Neural progenitor cell (in vitro differentiated cells): ENCODE measurements around the gene TRMT1. TPM values are rescaled to one million over a fixed set of nuclear protein-coding genes. Genes with fewer than 3 reads are reported as not detected.
A peak's percentile ranks its signal among the peaks of the same experiment; 100 is the strongest.

Experiments
- DNase-seq: peaks from one replicate; pipeline ENCODE4 v3.0.0-alpha.2; 2016; ENCODE audit warnings: low spot score
- H2AFZ ChIP-seq: fragments of 200-600 bp; sonication (generic); replicated peaks from 2 replicates; pipeline ENCODE4 v1.6.1; 2016; ENCODE audit warnings: antibody characterized with exemption
- H3F3A ChIP-seq: fragments of 200-600 bp; sonication (generic); 2 replicates; pipeline ENCODE4 v1.6.1; 2016; ENCODE audit warnings: antibody characterized with exemption, low read depth
- H3K27ac ChIP-seq: fragments of 200-600 bp; sonication (generic); 2 replicates; pipeline ENCODE4 v1.5.1; 2016; ENCODE audit warnings: mild to moderate bottlenecking
- H3K27me3 ChIP-seq: fragments of 200-600 bp; sonication (generic); 2 replicates; pipeline ENCODE4 v1.6.1; 2016; ENCODE audit warnings: mild to moderate bottlenecking, moderate library complexity
- H3K36me3 ChIP-seq: fragments of 200-600 bp; sonication (generic); 2 replicates; pipeline ENCODE4 v1.5.1; 2016
- H3K4me1 ChIP-seq: fragments of 200-600 bp; sonication (generic); 2 replicates; pipeline ENCODE4 v1.6.1; 2016; ENCODE audit warnings: mixed run types
- H3K4me2 ChIP-seq: fragments of 200-600 bp; sonication (generic); 2 replicates; pipeline ENCODE4 v1.6.1; 2016
- H3K4me3 ChIP-seq: fragments of 200-600 bp; sonication (generic); 2 replicates; pipeline ENCODE4 v1.5.1; 2016
- H3K79me2 ChIP-seq: fragments of 200-600 bp; sonication (generic); 2 replicates; pipeline ENCODE4 v1.6.1; 2016; ENCODE audit warnings: low read depth
- H3K9ac ChIP-seq: fragments of 200-600 bp; sonication (generic); 2 replicates; pipeline ENCODE4 v1.6.1; 2016
- H3K9me3 ChIP-seq: fragments of 200-600 bp; sonication (generic); 2 replicates; pipeline ENCODE4 v1.5.1; 2016; ENCODE audit warnings: low read depth
- H4K20me1 ChIP-seq: fragments of 200-600 bp; sonication (generic); 2 replicates; pipeline ENCODE4 v1.6.1; 2016; ENCODE audit warnings: low read depth
- H3K27ac Mint-ChIP-seq: 3 replicates; pipeline ENCODE4 v1.8.0; 2021; ENCODE audit warnings: mixed read lengths
- H3K27me3 Mint-ChIP-seq: 2 replicates; pipeline ENCODE4 v1.8.0; 2022; ENCODE audit warnings: low read depth, mild to moderate bottlenecking, inconsistent platforms, moderate library complexity, mixed read lengths; ENCODE audit not compliant: insufficient read depth
- H3K36me3 Mint-ChIP-seq: 3 replicates; pipeline ENCODE4 v1.8.0; 2021; ENCODE audit warnings: mixed read lengths
- H3K4me1 Mint-ChIP-seq: 3 replicates; pipeline ENCODE4 v1.8.0; 2021; ENCODE audit warnings: mixed read lengths
- H3K4me3 Mint-ChIP-seq: 3 replicates; pipeline ENCODE4 v1.8.0; 2021; ENCODE audit warnings: mild to moderate bottlenecking, moderate library complexity, mixed read lengths
- H3K9me3 Mint-ChIP-seq: 3 replicates; pipeline ENCODE4 v1.8.0; 2020; ENCODE audit warnings: mixed read lengths
- EZH2 ChIP-seq: fragments of 200-600 bp; sonication (generic); IDR thresholded peaks from 2 replicates; pipeline ENCODE4 v1.6.1; 2017; ENCODE audit warnings: antibody characterized with exemption, mild to moderate bottlenecking, moderate library complexity
- EZH2phosphoT487 ChIP-seq: fragments of 200-600 bp; sonication (generic); IDR thresholded peaks from 2 replicates; pipeline ENCODE4 v1.6.1; 2017; ENCODE audit warnings: antibody characterized with exemption
- total RNA-seq: library from RNA; depleted of rRNA; stranded (reverse); fragments of >200 nt; gene quantifications from 2 replicates; pipeline ENCODE4 v1.2.3, GENCODE V29; 2015; ENCODE audit warnings: low replicate concordance
- TF ChIP-seq, protein P1 (sequence below): fragments of 200-600 bp; sonication (generic); IDR thresholded peaks from 2 replicates; pipeline ENCODE4 v1.5.1; 2017; ENCODE audit warnings: antibody characterized with exemption, mild to moderate bottlenecking

TRMT1 gene
- total RNA-seq, 1 donor from 2014 or later, result 30.2 TPM

DNA sequence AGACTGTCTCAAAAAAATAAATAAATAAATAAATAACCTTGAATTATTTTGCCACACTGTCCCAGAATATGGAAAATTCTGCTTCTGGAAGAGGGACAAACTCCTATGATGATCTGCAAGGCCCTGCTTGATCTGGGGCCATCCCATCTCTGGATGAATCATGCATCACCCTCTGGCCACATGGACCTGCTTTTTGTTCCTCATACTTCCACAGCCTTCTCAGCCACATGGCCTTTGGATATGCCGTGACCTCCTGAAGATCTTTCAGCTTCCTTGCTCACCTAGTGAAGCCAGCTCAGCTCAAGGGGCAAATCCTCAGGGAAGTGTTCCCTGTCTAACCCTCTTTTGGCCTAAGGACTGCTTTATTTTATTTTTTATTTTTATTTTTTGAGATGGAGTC lies 44.0 kb upstream of the TRMT1 start:
- H3K27me3 Mint-ChIP-seq, result peaks cover 9% of the 10 kb centered on the region
- no peaks in the 10 kb centered on the region for H4K20me1 ChIP-seq
- no peaks in the 10 kb centered on the region for H3K27me3 ChIP-seq
- H3K79me2 ChIP-seq, result no peaks in the 10 kb centered on the region
- no peak overlapping the region for H3K27ac ChIP-seq
- H3K4me3 ChIP-seq, result no peak overlapping the region
- H2AFZ ChIP-seq, result no peak overlapping the region
- no peaks in the 10 kb centered on the region for H3K36me3 ChIP-seq
- no peak for DNase-seq
- no peak overlapping the region for H3K9ac ChIP-seq
- peaks cover 57% of the 10 kb centered on the region for H3F3A ChIP-seq
- H3K4me1 Mint-ChIP-seq, result peaks cover 44% of the 10 kb centered on the region
- TF ChIP-seq EZH2phosphoT487 (no peak), EZH2 (no peak)
- TF ChIP-seq, protein P1, sequence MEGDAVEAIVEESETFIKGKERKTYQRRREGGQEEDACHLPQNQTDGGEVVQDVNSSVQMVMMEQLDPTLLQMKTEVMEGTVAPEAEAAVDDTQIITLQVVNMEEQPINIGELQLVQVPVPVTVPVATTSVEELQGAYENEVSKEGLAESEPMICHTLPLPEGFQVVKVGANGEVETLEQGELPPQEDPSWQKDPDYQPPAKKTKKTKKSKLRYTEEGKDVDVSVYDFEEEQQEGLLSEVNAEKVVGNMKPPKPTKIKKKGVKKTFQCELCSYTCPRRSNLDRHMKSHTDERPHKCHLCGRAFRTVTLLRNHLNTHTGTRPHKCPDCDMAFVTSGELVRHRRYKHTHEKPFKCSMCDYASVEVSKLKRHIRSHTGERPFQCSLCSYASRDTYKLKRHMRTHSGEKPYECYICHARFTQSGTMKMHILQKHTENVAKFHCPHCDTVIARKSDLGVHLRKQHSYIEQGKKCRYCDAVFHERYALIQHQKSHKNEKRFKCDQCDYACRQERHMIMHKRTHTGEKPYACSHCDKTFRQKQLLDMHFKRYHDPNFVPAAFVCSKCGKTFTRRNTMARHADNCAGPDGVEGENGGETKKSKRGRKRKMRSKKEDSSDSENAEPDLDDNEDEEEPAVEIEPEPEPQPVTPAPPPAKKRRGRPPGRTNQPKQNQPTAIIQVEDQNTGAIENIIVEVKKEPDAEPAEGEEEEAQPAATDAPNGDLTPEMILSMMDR, result no peak
- no peak overlapping the region for H3K4me3 Mint-ChIP-seq
- H3K4me2 ChIP-seq, result no peak overlapping the region
- no peaks in the 10 kb centered on the region for H3K9me3 ChIP-seq
- H3K36me3 Mint-ChIP-seq, result no peaks in the 10 kb centered on the region
- no peak overlapping the region for H3K27ac Mint-ChIP-seq
- H3K9me3 Mint-ChIP-seq, result no peaks in the 10 kb centered on the region
- H3K4me1 ChIP-seq, result peaks cover 25% of the 10 kb centered on the region

DNA sequence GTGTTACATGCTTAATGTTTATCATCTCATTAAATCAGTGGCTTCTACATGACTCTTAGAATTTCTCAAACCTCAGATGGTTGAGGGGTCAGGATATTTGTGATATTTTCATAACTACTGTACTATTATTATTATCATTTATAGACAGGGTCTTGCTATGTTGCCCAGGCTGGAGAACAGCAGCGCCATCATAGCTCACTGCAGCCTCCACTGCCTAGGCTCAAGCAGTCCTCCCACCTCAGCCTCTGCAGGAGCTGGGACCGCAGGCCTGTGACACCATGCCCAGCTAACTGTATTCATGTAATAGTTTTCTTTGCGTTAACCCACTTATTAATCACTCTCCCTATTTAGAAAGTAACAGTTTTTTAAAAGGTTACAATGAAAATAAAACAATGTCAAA lies 43.2 kb upstream of the TRMT1 start:
- H2AFZ ChIP-seq, result no peak overlapping the region
- peaks cover 7% of the 10 kb centered on the region for H3K79me2 ChIP-seq
- H3K36me3 ChIP-seq, result no peaks in the 10 kb centered on the region
- peaks cover 43% of the 10 kb centered on the region for H3K4me1 Mint-ChIP-seq
- no peaks in the 10 kb centered on the region for H3K9me3 Mint-ChIP-seq
- peaks cover 56% of the 10 kb centered on the region for H3F3A ChIP-seq
- no peak for DNase-seq
- H3K9me3 ChIP-seq, result no peaks in the 10 kb centered on the region
- no peak overlapping the region for H3K4me2 ChIP-seq
- H3K27ac Mint-ChIP-seq, result no peak overlapping the region
- H3K4me1 ChIP-seq, result peaks cover 17% of the 10 kb centered on the region
- no peak overlapping the region for H3K27ac ChIP-seq
- no peak overlapping the region for H3K4me3 Mint-ChIP-seq
- H3K36me3 Mint-ChIP-seq, result no peaks in the 10 kb centered on the region
- H3K27me3 Mint-ChIP-seq, result peaks cover 9% of the 10 kb centered on the region
- H3K4me3 ChIP-seq, result no peak overlapping the region
- H4K20me1 ChIP-seq, result peaks cover 7% of the 10 kb centered on the region
- TF ChIP-seq EZH2 (no peak), EZH2phosphoT487 (no peak)
- no peaks in the 10 kb centered on the region for H3K27me3 ChIP-seq
- H3K9ac ChIP-seq, result no peak overlapping the region

DNA sequence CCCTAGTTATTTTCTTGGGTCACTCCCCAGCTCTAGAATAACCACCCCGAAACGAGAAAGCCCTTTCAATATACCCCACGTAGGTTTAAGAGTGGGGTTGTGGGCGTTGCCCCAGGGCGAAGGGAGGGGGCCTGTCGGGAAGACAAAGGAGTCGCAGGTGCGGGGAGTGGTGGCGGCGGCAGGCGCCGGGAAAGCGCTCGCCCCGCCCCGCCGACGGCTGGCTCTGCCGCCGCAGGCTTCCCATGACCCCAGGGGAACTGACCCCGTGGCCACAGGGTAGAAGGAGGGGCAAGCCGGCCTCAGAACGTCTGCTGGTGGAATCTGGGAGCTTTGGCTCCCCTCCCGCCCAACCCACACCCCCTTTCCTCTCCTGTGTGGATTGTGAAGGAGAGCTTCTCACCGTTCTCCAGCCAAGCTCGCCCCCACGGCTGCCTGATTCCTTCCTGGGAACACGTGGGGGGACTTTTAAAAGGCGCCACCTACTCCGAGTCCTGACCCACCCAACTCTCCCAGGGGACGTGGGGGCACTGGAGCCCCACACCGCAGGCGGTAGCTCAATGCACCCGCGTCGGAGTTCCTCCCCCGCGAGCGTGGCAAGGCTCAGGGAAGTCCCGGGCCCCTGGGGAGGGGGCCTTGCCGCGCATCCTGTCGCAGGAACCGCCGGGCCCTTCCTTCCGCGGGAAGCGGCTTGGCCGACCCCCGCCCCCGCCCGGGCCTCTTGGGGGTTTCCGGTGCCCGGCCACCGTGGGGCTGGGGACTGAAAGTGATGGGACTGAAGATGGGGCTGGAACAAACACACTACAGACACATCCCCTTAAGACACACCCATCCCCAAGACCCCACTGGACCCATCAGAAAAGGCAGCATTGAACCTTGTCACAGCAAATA lies 39.2 kb upstream of the TRMT1 start:
- H3K36me3 Mint-ChIP-seq, result peaks cover 7% of the 10 kb centered on the region

More for the DNA sequence above, 39.2 kb upstream of the TRMT1 start:
- peak overlapping the region; percentile 91 for H3K4me3 ChIP-seq
- peak overlapping the region; percentile 38 for H3K27ac ChIP-seq
- peak overlapping the region; percentile 25 for H3K27ac Mint-ChIP-seq
- TF ChIP-seq EZH2phosphoT487 (no peak), EZH2 (no peak)
- TF ChIP-seq, protein P1, result no peak
- H3K79me2 ChIP-seq, result peaks cover 33% of the 10 kb centered on the region
- no peak overlapping the region for H2AFZ ChIP-seq
- H3K4me1 Mint-ChIP-seq, result peaks cover 36% of the 10 kb centered on the region
- H3K27me3 ChIP-seq, result no peaks in the 10 kb centered on the region
- peak; percentile 96 for DNase-seq
- H3K9me3 Mint-ChIP-seq, result no peaks in the 10 kb centered on the region
- peak overlapping the region; percentile 94 for H3K4me3 Mint-ChIP-seq
- H3K9ac ChIP-seq, result no peak overlapping the region
- peak overlapping the region; percentile 90 for H3K4me2 ChIP-seq
- H3K27me3 Mint-ChIP-seq, result peaks cover 20% of the 10 kb centered on the region
- H3F3A ChIP-seq, result peaks cover 53% of the 10 kb centered on the region
- H4K20me1 ChIP-seq, result peaks cover 25% of the 10 kb centered on the region
- no peaks in the 10 kb centered on the region for H3K9me3 ChIP-seq
- no peaks in the 10 kb centered on the region for H3K36me3 ChIP-seq
- peaks cover 8% of the 10 kb centered on the region for H3K4me1 ChIP-seq
